HCT116 (cell line): ENCODE results near the gene KRT24.

Experiments
- CEBPB ChIP-seq: IDR thresholded peaks from 2 replicates; pipeline ENCODE4 v1.6.1; 2012; ENCODE audit warnings: low read depth
- CTCF ChIP-seq, 3 experiments: fragments of 200-600 bp in 1 of 3; sonication (generic) in 1 of 3; IDR thresholded peaks in 2 of 3; conservative IDR thresholded peaks in 1 of 3; 2 replicates each; pipeline ENCODE4 v1.5.1; 2012 to 2017; ENCODE audit warnings: low read depth in 2 of 3, low read length in 2 of 3, antibody characterized with exemption in 1 of 3, borderline replicate concordance in 1 of 3, control low read depth in 1 of 3, mild to moderate bottlenecking in 1 of 3, mixed read lengths in 1 of 3, mixed run types in 1 of 3, moderate library complexity in 1 of 3; ENCODE audit not compliant: insufficient read depth in 1 of 3
- FOSL1 ChIP-seq: IDR thresholded peaks from 2 replicates; pipeline ENCODE4 v1.6.1; 2012; ENCODE audit warnings: low read depth
- POLR2A ChIP-seq: IDR thresholded peaks from 2 replicates; pipeline ENCODE4 v1.7.0; 2011; ENCODE audit warnings: borderline replicate concordance; ENCODE audit not compliant: insufficient read depth, insufficient read length; ENCODE audit errors: extremely low read depth
- SIN3A ChIP-seq: IDR thresholded peaks from 2 replicates; pipeline ENCODE4 v1.6.1; 2012; ENCODE audit warnings: low read depth
- YY1 ChIP-seq: IDR thresholded peaks from 2 replicates; pipeline ENCODE4 v1.6.1; 2011; ENCODE audit warnings: low read length, low read depth, moderate library complexity, mild to moderate bottlenecking; ENCODE audit not compliant: insufficient replicate concordance; ENCODE audit errors: extremely low read depth

- no peak for TF ChIP-seq CTCF (IDR thresholded peaks at IDR 0.05 in 2 of 3, conservative IDR thresholded peaks at IDR 0.05 in 1 of 3; ENCODE audit: borderline replicate concordance in 1 of 3, insufficient read depth in 1 of 3, low read depth in 2 of 3, low read length in 2 of 3)
- no peak for TF ChIP-seq POLR2A
- no peak for TF ChIP-seq CEBPB
- no peak for TF ChIP-seq SIN3A
- TF ChIP-seq YY1 = no peak
- no peak for TF ChIP-seq FOSL1
Measured at GRCh38 chr17:40738553-40738952, 35.0 kb upstream of the KRT24 start.
